K562 (cell line): ENCODE measurements around the gene RGS5. TPM values are rescaled to one million over a fixed set of nuclear protein-coding genes. Genes with fewer than 3 reads are reported as not detected.

Experiments
- ATAC-seq: fragments of 200-7000 bp; cut with Tn5 transposase; 3 replicates; pipeline ENCODE4 v1.9.1; 2020; ENCODE audit warnings: moderate library complexity
- BruUV-seq: library from RNA; stranded (reverse); fragments of 400-500 nt; replicated peaks from 2 replicates; lab custom pipeline; 2021; lab: Mats Ljungman, UMichigan
- CTCF ChIA-PET: fragments of 300-600 bp; formaldehyde crosslinking; extraction: SDS; loops from one replicate; lab custom pipeline; 2021; ENCODE audit warnings: low intra/inter-chr PET ratio; lab: Yijun Ruan, JAX
- POLR2A ChIA-PET: fragments of 300-600, 350-650 bp; sonication (Branson Sonifier 250); formaldehyde crosslinking; extraction: SDS; loops from one replicate; lab custom pipeline; 2021; ENCODE audit warnings: antibody characterized with exemption, inconsistent platforms; lab: Yijun Ruan, JAX
- DNase-seq, 4 experiments: peaks; one replicate each; pipeline versions ENCODE4 v3.0.0 to v3.0.0-alpha.2; 2011 to 2018; ENCODE audit warnings: low spot score in 3 of 4, mixed read lengths in 3 of 4; ENCODE audit errors: extremely low read depth in 1 of 4
- FAIRE-seq: peaks from 2 replicates; lab custom pipeline; 2011; peaks lifted over from hg19 to GRCh38; lab: Jason Lieb, UNC
- H2AFZ ChIP-seq: 2 replicates; pipeline ENCODE4 v1.6.0; 2011; ENCODE audit warnings: low read depth, low read length, control low read depth, inconsistent platforms
- H3K27ac ChIP-seq: fragments of 200-600 bp; 3 replicates; pipeline ENCODE4 v1.8.0; 2011; ENCODE audit warnings: low read depth, mild to moderate bottlenecking, control low read depth, inconsistent platforms, low read length, moderate library complexity, mixed read lengths; ENCODE audit errors: extremely low read depth
- H3K27me3 ChIP-seq, 2 experiments: fragments of 300-600 bp in 1 of 2; 2 replicates in 1 of 2; 3 replicates in 1 of 2; pipeline versions ENCODE4 v1.6.0 to v1.8.0; 2011; ENCODE audit warnings: inconsistent platforms in 2 of 2, low read length in 2 of 2, mild to moderate bottlenecking in 1 of 2, mixed read lengths in 1 of 2, moderate library complexity in 1 of 2; ENCODE audit not compliant: control insufficient read depth in 2 of 2, insufficient read depth in 2 of 2
- H3K36me3 ChIP-seq: fragments of 300-600 bp; 3 replicates; pipeline ENCODE4 v1.8.0; 2011; ENCODE audit warnings: mild to moderate bottlenecking, low read length, inconsistent platforms; ENCODE audit not compliant: control insufficient read depth, insufficient read depth
- H3K4me1 ChIP-seq, 2 experiments: fragments of 200-600 bp in 1 of 2; replicated peaks in 1 of 2; 2 replicates in 1 of 2; 3 replicates in 1 of 2; pipeline versions ENCODE4 v1.5.1 to v1.8.0; 2011; ENCODE audit warnings: inconsistent platforms in 2 of 2, low read length in 2 of 2, mild to moderate bottlenecking in 1 of 2, mixed read lengths in 1 of 2, moderate library complexity in 1 of 2; ENCODE audit not compliant: control insufficient read depth in 2 of 2, insufficient read depth in 2 of 2
- H3K4me2 ChIP-seq: 2 replicates; pipeline ENCODE4 v1.6.1; 2011; ENCODE audit warnings: low read length, control low read depth, inconsistent platforms, mixed read lengths; ENCODE audit not compliant: insufficient read depth
- H3K4me3 ChIP-seq: fragments of 200-600 bp; sonication (generic), shearing (Covaris generic); 2 replicates; pipeline ENCODE4 v1.5.1; 2016; ENCODE audit warnings: control low read depth, inconsistent platforms
- H3K79me2 ChIP-seq: fragments of 200-600 bp; 3 replicates; pipeline ENCODE4 v1.8.0; 2011; ENCODE audit warnings: low read length, inconsistent platforms; ENCODE audit not compliant: control insufficient read depth, insufficient read depth
- H3K9ac ChIP-seq, 2 experiments: 2 replicates each; pipeline versions ENCODE4 v1.6.0 to v1.6.1; 2011; ENCODE audit warnings: low read depth in 2 of 2, low read length in 2 of 2, control low read depth in 1 of 2, inconsistent platforms in 1 of 2, mild to moderate bottlenecking in 1 of 2, mixed read lengths in 1 of 2; ENCODE audit not compliant: insufficient read depth in 1 of 2
- H3K9me1 ChIP-seq: one replicate; pipeline ENCODE4 v1.6.0; 2011; ENCODE audit warnings: inconsistent platforms, mild to moderate bottlenecking, low read length, moderate library complexity; ENCODE audit not compliant: control insufficient read depth, insufficient read depth
- H3K9me3 ChIP-seq: replicated peaks from 2 replicates; pipeline ENCODE4 v1.5.1; 2011; ENCODE audit warnings: low read depth, low read length, inconsistent platforms; ENCODE audit not compliant: control insufficient read depth, insufficient read depth
- H4K20me1 ChIP-seq: replicated peaks from 2 replicates; pipeline ENCODE4 v1.6.1; 2011; ENCODE audit warnings: low read length, inconsistent platforms, mixed read lengths; ENCODE audit not compliant: control insufficient read depth, insufficient read depth
- KLF16 ChIP-seq: IDR thresholded peaks from 2 replicates; pipeline ENCODE4 v1.6.1; 2016; ENCODE audit warnings: antibody characterized with exemption
- NFXL1 ChIP-seq: fragments of 450-650 bp; formaldehyde crosslinking; IDR thresholded peaks from 2 replicates; pipeline ENCODE4 v1.4.0; 2021; ENCODE audit warnings: mild to moderate bottlenecking
- NR0B1 ChIP-seq: fragments of 450-650 bp; IDR thresholded peaks from one replicate; pipeline ENCODE4 v1.6.1; 2018; ENCODE audit warnings: mild to moderate bottlenecking, moderate library complexity; ENCODE audit not compliant: partially characterized antibody
- ZNF239 ChIP-seq: fragments of 250-450 bp; sonication (Bioruptor Pico); IDR thresholded peaks from 2 replicates; pipeline ENCODE4 v1.4.0; 2020; ENCODE audit warnings: mild to moderate bottlenecking
- ZSCAN32 ChIP-seq: fragments of 450-650 bp; formaldehyde crosslinking; IDR thresholded peaks from 2 replicates; pipeline ENCODE4 v1.4.0; 2020; ENCODE audit warnings: mild to moderate bottlenecking, moderate library complexity
- WGBS: fragments of 100-300 bp; shearing (Covaris generic); methylation state at CpG from one replicate; pipeline ENCODE4 v1.1.6; 2016; ENCODE audit warnings: low coverage, mixed read lengths; ENCODE audit not compliant: insufficient coverage; ENCODE audit errors: missing lambda C conversion rate; 5-methylcytosine and 5-hydroxymethylcytosine counted together
- in situ Hi-C: fragments of 300-500 bp; cut with MboI; formaldehyde crosslinking; loops from 4 replicates; pipeline ENCODE4 v1.15.0; 2018; ENCODE audit warnings: inconsistent platforms, mixed read lengths
- intact Hi-C: fragments of 100-400 bp; cut with micrococcal nuclease; formaldehyde crosslinking; loops from 2 replicates; pipeline ENCODE4 v1.14.2; 2022
- polyA plus RNA-seq, 8 experiments: library from polyadenylated mRNA; depleted of rRNA in 4 of 8; stranded (reverse) in 5 of 8; unstranded in 3 of 8; fragments of >200 nt; fragmentation: Nextera tagmentation in 2 of 8; fragmentation: Illumina TruSeq in 1 of 8; extraction: Ambion mirVana in 2 of 8; extraction: Trizol in 1 of 8; gene quantifications; 2 replicates each; pipeline versions ENCODE4 v1.2.1 to v1.2.3, GENCODE V29; 2011 to 2014; ENCODE audit warnings: inconsistent platforms in 1 of 8, missing spikeins in 1 of 8
- total RNA-seq, 7 experiments: library from RNA; depleted of rRNA in 6 of 7; stranded (reverse); fragments of >200 nt in 6 of 7; fragmentation: Illumina TruSeq in 2 of 7; extraction: Trizol in 2 of 7; gene quantifications; 2 replicates each; pipeline versions ENCODE4 v1.2.1 to v1.2.3, GENCODE V29; 2011 to 2021; ENCODE audit warnings: low replicate concordance in 1 of 7

RGS5 gene
- total and polyA plus RNA-seq, 9 of the 15 experiments (the other 6 are each of a cell fraction or from before 2014, with no cell fraction given): 0.71 to 5.3 (median 2.4) TPM

GRCh38 chr1:163130225-163130856, 72.4 kb downstream of the RGS5 start:
- POLR2A ChIA-PET: no interaction called here
- in situ Hi-C loops: no loop called here
- H3K27me3 ChIP-seq: no peaks in the 10 kb centered on the region; a peak in 1 of 5 replicates
- TF ChIP-seq NR0B1 (no peak), KLF16 (no peak), ZSCAN32 (CRISPR knock-in tag) (no peak), NFXL1 (CRISPR knock-in tag) (no peak), ZNF239 (no peak)
- TF ChIP-seq, all 486 proteins: peak for 0
- CTCF ChIA-PET: no interaction called here
- Histone ChIP-seq H3K79me2 (no peaks in the 10 kb centered on the region), H3K9me3 (no peaks in the 10 kb centered on the region), H3K4me3 (no peak overlapping the region), H3K36me3 (no peaks in the 10 kb centered on the region), H3K9ac (no peak overlapping the region), H3K9me1 (no peaks in the 10 kb centered on the region), H4K20me1 (no peaks in the 10 kb centered on the region), H3K4me2 (no peak overlapping the region), H3K27ac (no peak overlapping the region), H3K4me1 (no peaks in the 10 kb centered on the region), H2AFZ (no peak overlapping the region)
- intact Hi-C loops: no loop called here
- BruUV-seq: no TSS peak
- DNase-seq: no peak
- no peak for FAIRE-seq
- no peak for ATAC-seq
- WGBS: 0% methylated on average over 1 of the region's 1 CpG
